ENCODE measurements around the gene TMEM183A. TPM values are rescaled to one million over a fixed set of nuclear protein-coding genes. Genes with fewer than 3 reads are reported as not detected.

Gene TMEM183A
- total RNA-seq, 1 experiment from 2014 or later, result 104 TPM

GRCh38 chr1:203049077-203049476 is 41.9 kb downstream of the TMEM183A start:
- intact Hi-C loops (cut with micrococcal nuclease), result no loop called here
- no peaks in the 10 kb centered on the region for H3K9me3 Mint-ChIP-seq (ENCODE audit: unreplicated experiment)
- no TSS peak for BruUV-seq (replicated peaks)
- TF ChIP-seq CTCF (IDR thresholded peaks at IDR 0.05; ENCODE audit: unreplicated experiment), result no peak
- no peaks in the 10 kb centered on the region for H3K36me3 Mint-ChIP-seq (ENCODE audit: insufficient read depth, unreplicated experiment)
- H3K27me3 Mint-ChIP-seq (ENCODE audit: insufficient read depth, unreplicated experiment), result no peaks in the 10 kb centered on the region
- peaks cover 13% of the 10 kb centered on the region for H3K4me1 Mint-ChIP-seq (ENCODE audit: insufficient read depth, unreplicated experiment)
- ChIA-PET POLR2A (interaction anchor here (0.6 to 1.4 kb wide), 2 partner anchors 10 to 69 kb away, joined by 3 read pairs; no protein-coding TSS in a partner anchor), CTCF (interaction anchor here (0.6 to 22.1 kb wide), 6 partner anchors 9 to 219 kb away, joined by 3 to 702 read pairs (median 6); partner anchors contain the start of gene MYBPH)
- no peak overlapping the region for H3K4me3 Mint-ChIP-seq (ENCODE audit: unreplicated experiment)
- no peak overlapping the region for H3K27ac Mint-ChIP-seq (ENCODE audit: low read depth, unreplicated experiment)
- DNase-seq (ENCODE audit: unreplicated experiment), result no peak

GRCh38 chr1:203049576-203050180 is 42.5 kb downstream of the TMEM183A start:
- POLR2A ChIA-PET, result interaction anchor here (0.6 to 1.4 kb wide), 3 partner anchors 10 to 218 kb away, joined by 3 read pairs; no protein-coding TSS in a partner anchor
- peaks cover 13% of the 10 kb centered on the region for H3K4me1 Mint-ChIP-seq (ENCODE audit: insufficient read depth, unreplicated experiment)

GRCh38 chr1:203050826-203051225 is 43.7 kb downstream of the TMEM183A start:
- H3K27ac Mint-ChIP-seq (ENCODE audit: low read depth, unreplicated experiment), result no peak overlapping the region
- no peaks in the 10 kb centered on the region for H3K27me3 Mint-ChIP-seq (ENCODE audit: insufficient read depth, unreplicated experiment)
- no peak for DNase-seq (ENCODE audit: unreplicated experiment)
- TF ChIP-seq CTCF (IDR thresholded peaks at IDR 0.05; ENCODE audit: unreplicated experiment), result no peak
- BruUV-seq (replicated peaks), result no TSS peak
- ChIA-PET POLR2A (interaction anchor here (0.6 to 1.2 kb wide), 2 partner anchors 42 to 217 kb away, joined by 3 read pairs; no protein-coding TSS in a partner anchor), CTCF (interaction anchor here (1.6 to 22.5 kb wide), 5 partner anchors 8 to 216 kb away, joined by 6 to 334 read pairs (median 54); partner anchors contain the start of gene MYBPH)
- intact Hi-C loops (cut with micrococcal nuclease), result no loop called here
- H3K9me3 Mint-ChIP-seq (ENCODE audit: unreplicated experiment), result no peaks in the 10 kb centered on the region
- no peaks in the 10 kb centered on the region for H3K36me3 Mint-ChIP-seq (ENCODE audit: insufficient read depth, unreplicated experiment)
- no peak overlapping the region for H3K4me3 Mint-ChIP-seq (ENCODE audit: unreplicated experiment)
- peaks cover 13% of the 10 kb centered on the region for H3K4me1 Mint-ChIP-seq (ENCODE audit: insufficient read depth, unreplicated experiment)

More at GRCh38 chr1:203049576-203050180, 42.5 kb downstream of the TMEM183A start:
- Mint-ChIP-seq H3K27me3 (ENCODE audit: insufficient read depth, unreplicated experiment) (no peaks in the 10 kb centered on the region), H3K9me3 (ENCODE audit: unreplicated experiment) (no peaks in the 10 kb centered on the region), H3K36me3 (ENCODE audit: insufficient read depth, unreplicated experiment) (no peaks in the 10 kb centered on the region), H3K27ac (ENCODE audit: low read depth, unreplicated experiment) (no peak overlapping the region), H3K4me3 (ENCODE audit: unreplicated experiment) (no peak overlapping the region)
- no TSS peak for BruUV-seq (replicated peaks)
- intact Hi-C loops (cut with micrococcal nuclease), result no loop called here
- DNase-seq (ENCODE audit: unreplicated experiment), result no peak
- CTCF ChIA-PET, result interaction anchor here (0.6 to 22.5 kb wide), 5 partner anchors 7 to 170 kb away, joined by 3 to 702 read pairs (median 250); partner anchors contain the start of gene MYBPH
- no peak for TF ChIP-seq CTCF (IDR thresholded peaks at IDR 0.05; ENCODE audit: unreplicated experiment)

- Mint-ChIP-seq H3K9me3 (ENCODE audit: unreplicated experiment) (no peaks in the 10 kb centered on the region), H3K27me3 (ENCODE audit: insufficient read depth, unreplicated experiment) (peaks cover 5% of the 10 kb centered on the region), H3K27ac (ENCODE audit: low read depth, unreplicated experiment) (no peak overlapping the region), H3K4me1 (ENCODE audit: insufficient read depth, unreplicated experiment) (peaks cover 11% of the 10 kb centered on the region), H3K36me3 (ENCODE audit: insufficient read depth, unreplicated experiment) (no peaks in the 10 kb centered on the region), H3K4me3 (ENCODE audit: unreplicated experiment) (no peak overlapping the region)
- ChIA-PET POLR2A (interaction anchor here (0.6 kb wide), 1 partner anchor 199 kb away, joined by 3 read pairs; no protein-coding TSS in a partner anchor), CTCF (interaction anchor here (0.6 to 22.5 kb wide), 10 partner anchors 9 to 289 kb away, joined by 3 to 250 read pairs (median 5); no protein-coding TSS in a partner anchor)
- TF ChIP-seq CTCF (IDR thresholded peaks at IDR 0.05; ENCODE audit: unreplicated experiment), result no peak
- intact Hi-C loops (cut with micrococcal nuclease), result no loop called here
- BruUV-seq (replicated peaks), result no TSS peak
- no peak for DNase-seq (ENCODE audit: unreplicated experiment)
Observed at GRCh38 chr1:203051841-203052324, 44.7 kb downstream of the TMEM183A start.

All from MCF 10A (cell line).